IPS-NIHi7 (cell line): Measurements from ENCODE around the gene PCDH10.

ENCODE experiments used
- DNase-seq: peaks from one replicate; pipeline ENCODE4 v3.0.0; 2012; ENCODE audit warnings: mixed read lengths; ENCODE audit errors: extremely low spot score

PCDH10 gene

GRCh38 chr4:133150486-133151340 is 1.6 kb downstream of the PCDH10 start:
- DNase-seq: peak; percentile 11

DNA sequence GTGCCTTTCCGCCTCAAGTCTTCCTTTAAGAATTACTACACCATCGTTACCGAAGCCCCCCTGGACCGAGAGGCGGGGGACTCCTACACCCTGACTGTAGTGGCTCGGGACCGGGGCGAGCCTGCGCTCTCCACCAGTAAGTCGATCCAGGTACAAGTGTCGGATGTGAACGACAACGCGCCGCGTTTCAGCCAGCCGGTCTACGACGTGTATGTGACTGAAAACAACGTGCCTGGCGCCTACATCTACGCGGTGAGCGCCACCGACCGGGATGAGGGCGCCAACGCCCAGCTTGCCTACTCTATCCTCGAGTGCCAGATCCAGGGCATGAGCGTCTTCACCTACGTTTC is 2.2 kb downstream of the PCDH10 start:
- peak; percentile 19 for DNase-seq

DNA sequence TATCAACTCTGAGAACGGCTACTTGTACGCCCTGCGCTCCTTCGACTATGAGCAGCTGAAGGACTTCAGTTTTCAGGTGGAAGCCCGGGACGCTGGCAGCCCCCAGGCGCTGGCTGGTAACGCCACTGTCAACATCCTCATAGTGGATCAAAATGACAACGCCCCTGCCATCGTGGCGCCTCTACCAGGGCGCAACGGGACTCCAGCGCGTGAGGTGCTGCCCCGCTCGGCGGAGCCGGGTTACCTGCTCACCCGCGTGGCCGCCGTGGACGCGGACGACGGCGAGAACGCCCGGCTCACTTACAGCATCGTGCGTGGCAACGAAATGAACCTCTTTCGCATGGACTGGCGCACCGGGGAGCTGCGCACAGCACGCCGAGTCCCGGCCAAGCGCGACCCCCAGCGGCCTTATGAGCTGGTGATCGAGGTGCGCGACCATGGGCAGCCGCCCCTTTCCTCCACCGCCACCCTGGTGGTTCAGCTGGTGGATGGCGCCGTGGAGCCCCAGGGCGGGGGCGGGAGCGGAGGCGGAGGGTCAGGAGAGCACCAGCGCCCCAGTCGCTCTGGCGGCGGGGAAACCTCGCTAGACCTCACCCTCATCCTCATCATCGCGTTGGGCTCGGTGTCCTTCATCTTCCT is 2.7 kb downstream of the PCDH10 start:
- DNase-seq: peak; percentile 69

DNA sequence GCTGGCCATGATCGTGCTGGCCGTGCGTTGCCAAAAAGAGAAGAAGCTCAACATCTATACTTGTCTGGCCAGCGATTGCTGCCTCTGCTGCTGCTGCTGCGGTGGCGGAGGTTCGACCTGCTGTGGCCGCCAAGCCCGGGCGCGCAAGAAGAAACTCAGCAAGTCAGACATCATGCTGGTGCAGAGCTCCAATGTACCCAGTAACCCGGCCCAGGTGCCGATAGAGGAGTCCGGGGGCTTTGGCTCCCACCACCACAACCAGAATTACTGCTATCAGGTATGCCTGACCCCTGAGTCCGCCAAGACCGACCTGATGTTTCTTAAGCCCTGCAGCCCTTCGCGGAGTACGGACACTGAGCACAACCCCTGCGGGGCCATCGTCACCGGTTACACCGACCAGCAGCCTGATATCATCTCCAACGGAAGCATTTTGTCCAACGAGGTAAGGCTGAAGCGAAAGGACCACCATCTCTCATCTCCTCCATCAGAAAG is 3.3 kb downstream of the PCDH10 start:
- peak; percentile 10 for DNase-seq

DNA sequence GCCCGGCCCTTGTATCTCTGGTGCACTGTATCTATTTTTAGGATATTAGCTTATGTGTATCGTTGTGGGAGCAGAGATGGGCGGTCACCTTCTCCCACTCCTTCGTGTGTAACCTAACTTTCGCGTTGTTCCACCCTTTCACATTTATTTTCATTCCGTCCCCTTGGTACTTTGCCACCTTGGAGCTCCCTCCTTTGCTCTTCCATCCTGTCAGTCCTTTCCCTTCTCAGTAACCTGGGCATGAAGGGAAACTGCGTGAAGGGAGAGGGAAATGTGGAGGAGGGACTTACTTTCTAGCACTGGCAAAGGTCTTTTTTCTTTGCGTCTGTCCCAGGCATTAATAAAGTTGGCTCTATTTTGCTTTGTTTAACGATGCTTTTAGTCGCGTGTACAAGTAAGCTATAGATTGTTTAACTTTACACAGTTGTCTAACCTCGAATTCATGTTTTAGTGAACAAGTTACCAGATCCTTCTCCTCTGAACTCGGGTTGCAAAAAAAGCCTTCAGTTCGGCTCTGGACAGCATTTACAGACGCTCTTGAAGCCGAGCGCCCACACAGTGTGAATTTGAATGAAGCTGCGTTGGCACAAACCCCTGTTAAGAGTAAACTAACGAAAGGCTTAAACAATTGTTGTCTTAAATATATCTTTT is 3.9 kb downstream of the PCDH10 start:
- DNase-seq: peak; percentile 6

DNA sequence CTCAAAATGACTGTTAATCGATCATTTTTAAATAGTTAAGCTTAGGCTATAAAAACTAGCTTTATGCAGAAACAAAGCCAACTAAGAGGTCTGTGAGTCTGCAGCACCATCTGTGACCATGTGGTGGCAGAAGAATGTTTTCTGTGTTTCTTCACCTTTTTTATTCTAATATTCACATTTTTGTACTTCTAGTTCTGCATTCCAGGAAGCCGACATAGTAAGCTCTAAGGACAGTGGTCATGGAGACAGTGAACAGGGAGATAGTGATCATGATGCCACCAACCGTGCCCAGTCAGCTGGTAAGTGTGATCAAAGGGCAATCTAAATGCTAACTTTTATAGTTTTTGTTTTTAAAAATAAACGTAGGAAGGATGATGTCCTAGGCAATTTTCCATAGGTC is 5.6 kb downstream of the PCDH10 start:
- DNase-seq: peak; percentile 16

- no peak for DNase-seq
These were observed 7.0 kb downstream of the PCDH10 start for GRCh38 chr4:133156096-133156495.

- no peak for DNase-seq
These were observed 7.5 kb downstream of the PCDH10 start for GRCh38 chr4:133156556-133156955.

DNA sequence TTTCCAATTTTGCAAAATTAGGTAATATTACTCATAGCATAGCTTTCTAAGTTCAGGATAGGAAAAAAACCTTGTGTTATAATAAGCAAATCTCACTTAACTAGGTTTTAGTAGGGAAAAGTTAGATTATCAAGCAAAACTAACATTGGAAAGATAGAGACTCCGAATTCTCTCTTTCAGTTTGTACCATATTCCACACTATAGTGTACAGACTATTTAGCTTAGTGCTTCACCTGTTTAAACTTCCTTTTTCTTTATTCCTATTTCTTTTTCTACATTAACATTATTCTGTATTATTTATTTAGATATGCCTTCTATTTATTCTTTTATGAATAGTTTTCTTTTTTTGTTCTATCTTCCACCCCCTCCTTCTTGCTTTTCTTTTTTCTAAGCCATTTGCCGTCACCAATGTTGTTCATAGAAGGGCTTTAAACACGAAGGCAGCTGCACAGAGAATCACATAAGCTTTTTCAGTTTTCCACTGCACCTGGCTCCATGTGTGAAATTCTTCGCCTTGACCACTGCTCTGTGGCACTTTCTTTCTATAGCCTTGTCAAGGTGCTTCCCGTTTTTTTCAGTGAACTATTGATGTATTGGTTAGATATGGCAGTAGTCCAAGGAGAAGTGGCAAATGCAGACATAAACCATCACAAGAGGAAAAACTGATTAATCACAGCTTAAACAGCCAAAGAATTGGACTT is 8.5 kb downstream of the PCDH10 start:
- no peak for DNase-seq

GRCh38 chr4:133160853-133161252 is 11.8 kb downstream of the PCDH10 start:
- DNase-seq: no peak

- DNase-seq: no peak
These were observed 12.6 kb downstream of the PCDH10 start for GRCh38 chr4:133161570-133162295.

DNA sequence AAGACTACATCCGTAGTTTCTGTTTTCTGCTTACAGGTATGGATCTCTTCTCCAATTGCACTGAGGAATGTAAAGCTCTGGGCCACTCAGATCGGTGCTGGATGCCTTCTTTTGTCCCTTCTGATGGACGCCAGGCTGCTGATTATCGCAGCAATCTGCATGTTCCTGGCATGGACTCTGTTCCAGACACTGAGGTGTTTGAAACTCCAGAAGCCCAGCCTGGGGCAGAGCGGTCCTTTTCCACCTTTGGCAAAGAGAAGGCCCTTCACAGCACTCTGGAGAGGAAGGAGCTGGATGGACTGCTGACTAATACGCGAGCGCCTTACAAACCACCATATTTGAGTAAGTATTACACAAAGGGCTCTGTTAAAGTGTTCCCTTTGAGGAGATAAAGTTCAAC is 13.8 kb downstream of the PCDH10 start:
- no peak for DNase-seq

- no peak for DNase-seq
These were observed 29.9 kb downstream of the PCDH10 start for GRCh38 chr4:133178956-133179355.

DNA sequence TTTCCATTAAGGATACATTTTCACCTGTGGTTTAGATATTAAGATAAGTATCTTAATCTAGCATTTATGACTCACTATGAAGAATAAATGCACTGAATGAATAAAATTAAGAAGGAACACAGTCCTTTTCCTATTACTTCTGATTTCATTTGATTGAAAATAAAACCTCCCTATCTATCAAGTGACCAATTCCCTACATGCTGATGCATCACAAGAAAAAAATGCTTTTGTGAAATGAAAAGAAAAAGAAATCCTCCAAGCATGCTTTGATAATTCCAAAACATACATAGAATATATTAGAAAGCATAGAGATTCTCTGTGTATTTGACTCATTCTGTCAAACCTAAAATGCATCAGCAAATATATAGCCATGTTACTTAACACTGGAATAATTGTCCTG is 37.1 kb downstream of the PCDH10 start:
- no peak for DNase-seq

DNA sequence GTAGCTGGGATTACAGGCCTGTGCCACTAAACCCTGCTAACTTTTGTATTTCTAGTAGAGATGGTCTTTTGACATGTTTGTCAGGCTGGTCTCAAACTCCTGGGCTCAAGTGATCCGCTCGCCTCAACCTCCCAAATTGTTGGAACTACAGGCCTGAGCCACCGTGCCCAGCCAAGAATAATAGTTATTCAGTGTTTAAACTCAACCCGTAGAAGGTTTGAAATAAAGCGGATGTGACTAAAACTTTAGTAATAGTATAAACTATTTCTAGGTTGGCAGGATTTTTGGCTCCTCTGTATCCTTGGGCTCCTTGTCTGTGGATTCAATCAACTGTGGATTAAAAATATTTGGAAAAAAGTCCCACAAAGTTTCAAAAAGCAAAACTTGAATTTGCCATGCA is 37.8 kb downstream of the PCDH10 start:
- DNase-seq: no peak

DNA sequence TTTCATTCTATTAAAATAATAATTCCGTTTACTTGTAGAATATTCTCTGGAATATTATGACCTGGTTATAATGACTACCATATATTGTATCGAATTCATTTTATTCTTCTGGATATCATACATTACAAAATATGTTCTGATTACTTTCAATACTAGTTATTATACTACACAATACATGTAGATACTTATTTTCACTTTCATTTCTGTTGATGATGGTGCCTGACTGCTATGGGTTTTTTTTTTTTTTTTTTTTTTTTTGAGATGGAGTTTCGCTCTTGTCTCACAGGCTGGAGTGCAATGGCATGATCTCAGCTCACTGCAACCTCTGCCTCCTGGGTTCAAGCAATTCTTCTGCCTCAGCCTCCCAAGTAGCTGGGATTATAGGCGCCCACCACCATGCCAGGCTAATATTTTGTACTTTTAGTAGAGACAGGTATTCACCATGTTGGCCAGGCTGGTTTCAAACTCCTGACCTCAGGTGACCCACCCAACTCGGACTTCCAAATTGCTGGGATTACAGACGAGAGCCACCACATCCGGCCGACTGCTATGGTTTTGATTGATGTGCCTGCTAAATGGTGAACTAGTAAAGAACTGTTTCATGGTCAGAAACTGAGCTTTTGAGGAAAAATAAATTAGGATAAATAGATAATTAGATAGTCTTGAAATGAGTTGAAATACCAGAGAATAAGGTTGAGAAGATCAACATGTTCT is 39.5 kb downstream of the PCDH10 start:
- DNase-seq: no peak

DNA sequence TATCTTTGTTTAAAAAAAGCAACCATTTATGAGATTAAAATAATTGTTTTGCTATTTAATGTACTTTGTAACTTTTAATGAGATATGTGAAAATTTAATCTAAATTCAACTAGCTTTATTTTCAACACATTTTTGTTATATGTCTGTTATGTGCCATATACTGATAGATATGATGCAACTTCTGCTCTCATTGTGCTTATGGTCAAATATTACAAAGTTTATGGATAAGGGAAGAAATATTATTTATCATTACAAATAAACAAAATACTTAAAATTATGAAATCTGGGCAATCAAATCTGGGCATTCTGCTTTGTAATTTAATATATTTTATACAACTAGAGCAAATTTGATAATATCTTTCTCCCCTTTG is 40.0 kb downstream of the PCDH10 start:
- no peak for DNase-seq

DNA sequence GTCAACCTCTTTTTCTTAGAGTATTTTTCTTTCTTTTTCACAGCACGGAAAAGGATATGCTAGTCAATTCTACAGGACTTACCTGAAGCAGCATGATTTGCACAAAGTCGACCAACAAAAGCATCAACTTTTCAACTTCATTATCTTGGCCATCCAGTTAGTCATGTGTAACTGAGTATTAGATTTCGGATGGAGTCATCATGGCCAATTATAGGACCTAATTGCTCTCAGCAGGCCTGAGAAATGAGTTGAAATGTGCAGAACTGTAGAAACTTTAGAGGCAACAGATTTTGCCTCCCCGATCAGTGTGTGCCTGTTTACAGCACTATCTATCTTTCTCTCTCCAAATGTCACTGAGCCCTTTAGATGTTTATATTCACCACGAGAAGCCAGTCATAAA is 41.0 kb downstream of the PCDH10 start:
- no peak for DNase-seq

GRCh38 chr4:133208694-133209285 is 59.7 kb downstream of the PCDH10 start:
- DNase-seq: no peak

DNA sequence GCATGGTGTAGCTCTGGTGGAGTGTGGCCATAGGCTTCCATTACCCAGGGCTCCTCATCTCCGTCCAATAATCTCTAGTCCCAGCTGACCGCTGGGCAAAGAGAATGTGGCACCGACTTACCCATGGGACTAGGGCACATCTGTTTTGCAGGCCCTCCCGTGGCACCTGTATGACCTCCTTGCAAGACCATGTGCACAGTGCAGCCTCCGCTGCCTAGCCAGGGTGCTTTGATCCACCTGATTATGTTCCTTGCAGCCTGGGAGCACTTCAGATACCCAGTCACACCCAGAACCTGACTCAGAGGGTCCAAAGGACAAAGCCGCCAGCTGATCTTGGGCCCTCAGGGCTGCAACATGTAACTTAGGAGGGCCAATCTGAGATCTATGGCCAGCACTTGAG is 84.8 kb downstream of the PCDH10 start:
- no peak for DNase-seq
